ENCODE results near the gene LTK. TPM values are rescaled to one million over a fixed set of nuclear protein-coding genes. Genes with fewer than 3 reads are reported as not detected.

Gene LTK
- total RNA-seq, 1 donor from 2014 or later, result 25.9 TPM

- Histone ChIP-seq H3K9me3 (no peaks in the 10 kb centered on the region), H3K27ac (no peak overlapping the region), H3K36me3 (no peaks in the 10 kb centered on the region), H3K27me3 (ENCODE audit: low read depth) (peaks cover 23% of the 10 kb centered on the region), H3K4me3 (no peak overlapping the region), H3K4me1 (peaks cover 9% of the 10 kb centered on the region)
- DNase-seq (no peak), ATAC-seq (no peak)
- no peak for TF ChIP-seq CTCF (IDR thresholded peaks at IDR 0.05)
- intact Hi-C loops (cut with DNase I), result no loop called here
These were observed 25.8 kb downstream of the LTK start for GRCh38 chr15:41487802-41488201.

GRCh38 chr15:41487381-41487780 lies 26.2 kb downstream of the LTK start:
- Histone ChIP-seq H3K27ac (no peak overlapping the region), H3K9me3 (no peaks in the 10 kb centered on the region), H3K4me3 (no peak overlapping the region), H3K36me3 (peaks cover 2% of the 10 kb centered on the region), H3K4me1 (peaks cover 4% of the 10 kb centered on the region), H3K27me3 (ENCODE audit: low read depth) (peaks cover 23% of the 10 kb centered on the region)
- intact Hi-C loops (cut with DNase I), result no loop called here
- no peak for DNase-seq
- no peak for ATAC-seq
- TF ChIP-seq CTCF (IDR thresholded peaks at IDR 0.05), result no peak

- H3K9me3 ChIP-seq, result no peaks in the 10 kb centered on the region
- DNase-seq (no peak), ATAC-seq (peak in 1 of 2 donors; percentile 13)
- H3K4me1 ChIP-seq, result no peaks in the 10 kb centered on the region
- H3K36me3 ChIP-seq, result peaks cover 13% of the 10 kb centered on the region
- intact Hi-C loops (cut with DNase I), result no loop called here
- TF ChIP-seq CTCF (IDR thresholded peaks at IDR 0.05), result no peak
- H3K27ac ChIP-seq, result no peak overlapping the region
- H3K27me3 ChIP-seq (ENCODE audit: low read depth), result peaks cover 16% of the 10 kb centered on the region
- no peak overlapping the region for H3K4me3 ChIP-seq
These were observed 27.3 kb downstream of the LTK start for GRCh38 chr15:41486286-41486685.

- Histone ChIP-seq H3K4me1 (no peaks in the 10 kb centered on the region), H3K4me3 (no peak overlapping the region), H3K27ac (no peak overlapping the region), H3K9me3 (no peaks in the 10 kb centered on the region), H3K36me3 (peaks cover 26% of the 10 kb centered on the region), H3K27me3 (ENCODE audit: low read depth) (peaks cover 6% of the 10 kb centered on the region)
- intact Hi-C loops (cut with DNase I), result no loop called here
- no peak for DNase-seq
- no peak for TF ChIP-seq CTCF (IDR thresholded peaks at IDR 0.05)
- ATAC-seq, result no peak
These were observed 28.5 kb downstream of the LTK start for GRCh38 chr15:41484937-41485625.

GRCh38 chr15:41483519-41483918 lies 30.1 kb downstream of the LTK start:
- H3K27me3 ChIP-seq (ENCODE audit: low read depth), result peaks cover 5% of the 10 kb centered on the region
- intact Hi-C loops (cut with DNase I), result no loop called here
- no peaks in the 10 kb centered on the region for H3K4me1 ChIP-seq
- ATAC-seq, result no peak
- no peaks in the 10 kb centered on the region for H3K9me3 ChIP-seq
- no peak for TF ChIP-seq CTCF (IDR thresholded peaks at IDR 0.05)
- no peak overlapping the region for H3K27ac ChIP-seq
- H3K4me3 ChIP-seq, result no peak overlapping the region
- DNase-seq, result no peak
- H3K36me3 ChIP-seq, result peaks cover 41% of the 10 kb centered on the region
